Smooth muscle cell (in vitro differentiated cells): ENCODE results near the gene EIF3K. TPM values are rescaled to one million over a fixed set of nuclear protein-coding genes. Genes with fewer than 3 reads are reported as not detected.
A peak's percentile ranks its signal among the peaks of the same experiment; 100 is the strongest.
"Not testable (repeated sequence)": the region's sequence is repeated elsewhere in the genome, so short reads cannot be mapped to it uniquely, and the experiment has no call there.

Source experiments
- DNase-seq: peaks from one replicate; lab custom pipeline; 2025; ENCODE audit not compliant: unreplicated experiment; lab: John Stamatoyannopoulos, UW
- H2AFZ ChIP-seq: fragments of 200-600 bp; sonication (generic); 2 replicates; pipeline ENCODE4 v1.6.0; 2016; ENCODE audit warnings: antibody characterized with exemption, low read depth, mild to moderate bottlenecking
- H3F3A ChIP-seq: fragments of 200-600 bp; sonication (generic); 2 replicates; pipeline ENCODE4 v1.6.0; 2017; ENCODE audit warnings: antibody characterized with exemption, low read depth
- H3K27ac ChIP-seq: fragments of 200-600 bp; sonication (generic); 2 replicates; pipeline ENCODE4 v1.5.1; 2016; ENCODE audit warnings: low read depth, mild to moderate bottlenecking
- H3K27me3 ChIP-seq: fragments of 200-600 bp; sonication (generic); 2 replicates; pipeline ENCODE4 v1.6.1; 2016; ENCODE audit warnings: low read depth, mild to moderate bottlenecking
- H3K36me3 ChIP-seq: fragments of 200-600 bp; sonication (generic); 2 replicates; pipeline ENCODE4 v1.5.1; 2016; ENCODE audit warnings: low read depth
- H3K4me1 ChIP-seq: fragments of 200-600 bp; sonication (generic); 2 replicates; pipeline ENCODE4 v1.5.1; 2016; ENCODE audit warnings: low read depth
- H3K4me2 ChIP-seq: fragments of 200-600 bp; sonication (generic); 2 replicates; pipeline ENCODE4 v1.6.0; 2016; ENCODE audit warnings: mild to moderate bottlenecking
- H3K4me3 ChIP-seq: fragments of 200-600 bp; sonication (generic); 2 replicates; pipeline ENCODE4 v1.5.1; 2016; ENCODE audit warnings: mild to moderate bottlenecking
- H3K79me2 ChIP-seq: fragments of 200-600 bp; sonication (generic); 2 replicates; pipeline ENCODE4 v1.6.0; 2016; ENCODE audit warnings: low read depth, mild to moderate bottlenecking
- H3K9ac ChIP-seq: fragments of 200-600 bp; sonication (generic); 2 replicates; pipeline ENCODE4 v1.6.0; 2016; ENCODE audit warnings: low read depth
- H3K9me3 ChIP-seq: fragments of 200-600 bp; sonication (generic); replicated peaks from 2 replicates; pipeline ENCODE4 v1.5.1; 2016; ENCODE audit warnings: low read depth
- H4K20me1 ChIP-seq: fragments of 200-600 bp; sonication (generic); 2 replicates; pipeline ENCODE4 v1.6.0; 2016; ENCODE audit warnings: low read depth
- CTCF ChIP-seq: fragments of 200-600 bp; sonication (generic); IDR thresholded peaks from 2 replicates; pipeline ENCODE4 v1.5.1; 2017; ENCODE audit warnings: borderline replicate concordance, mild to moderate bottlenecking, antibody characterized with exemption; ENCODE audit not compliant: insufficient read depth, poor library complexity, severe bottlenecking
- WGBS: methylation state at CpG from one replicate; pipeline ENCODE4 v1.1.7; 2016; ENCODE audit warnings: low lambda C conversion rate; 5-methylcytosine and 5-hydroxymethylcytosine counted together
- polyA plus RNA-seq: library from polyadenylated mRNA; unstranded; fragments of >200 nt; fragmentation: Nextera tagmentation; extraction: Ambion mirVana; gene quantifications from 2 replicates; pipeline ENCODE4 v1.2.1, GENCODE V29; 2016
- total RNA-seq: library from RNA; depleted of rRNA; stranded (reverse); fragments of >200 nt; gene quantifications from 2 replicates; pipeline ENCODE4 v1.2.3, GENCODE V29; 2014

EIF3K gene
- total and polyA plus RNA-seq, 2 experiments from 2014 or later = 178 to 334 TPM

GRCh38 chr19:38631811-38632475 is 13.0 kb downstream of the EIF3K start:
- DNase-seq, H3K9me3 ChIP-seq, H4K20me1 ChIP-seq, H3K27me3 ChIP-seq, H3K36me3 ChIP-seq, H3K9ac ChIP-seq, H3K27ac ChIP-seq, H3F3A ChIP-seq, H3K4me3 ChIP-seq, H3K79me2 ChIP-seq, H3K4me2 ChIP-seq, H3K4me1 ChIP-seq, H2AFZ ChIP-seq: not testable (repeated sequence)
- 82% methylated on average over 7 of the region's 7 CpGs for WGBS

GRCh38 chr19:38632476-38633213 is 13.7 kb downstream of the EIF3K start:
- Histone ChIP-seq H3K79me2 (no peaks in the 10 kb centered on the region), H3K4me3 (no peak overlapping the region), H3K4me2 (no peak overlapping the region), H3F3A (peaks cover 5% of the 10 kb centered on the region), H3K27ac (no peak overlapping the region), H2AFZ (no peak overlapping the region), H3K9me3 (no peaks in the 10 kb centered on the region), H3K27me3 (no peaks in the 10 kb centered on the region), H3K36me3 (no peaks in the 10 kb centered on the region), H4K20me1 (no peaks in the 10 kb centered on the region), H3K9ac (no peak overlapping the region), H3K4me1 (no peaks in the 10 kb centered on the region)
- DNase-seq = no peak
- 96% methylated on average over 16 of the region's 16 CpGs for WGBS
- no peak for TF ChIP-seq CTCF

- Histone ChIP-seq H3K4me2 (no peak overlapping the region), H3K4me1 (no peaks in the 10 kb centered on the region), H3K27me3 (no peaks in the 10 kb centered on the region), H3F3A (peaks cover 5% of the 10 kb centered on the region), H3K27ac (no peak overlapping the region), H3K79me2 (no peaks in the 10 kb centered on the region), H3K9me3 (no peaks in the 10 kb centered on the region), H2AFZ (no peak overlapping the region), H3K36me3 (no peaks in the 10 kb centered on the region), H4K20me1 (no peaks in the 10 kb centered on the region), H3K4me3 (no peak overlapping the region), H3K9ac (no peak overlapping the region)
- DNase-seq = peak; percentile 44
- 74% methylated on average over 17 of the region's 17 CpGs for WGBS
- peak; percentile 89 for TF ChIP-seq CTCF
These were observed 15.9 kb downstream of the EIF3K start for GRCh38 chr19:38634757-38635482.
